Pancreas (tissue), 10 donors: ENCODE measurements around the gene FBXL2. TPM values are rescaled to one million over a fixed set of nuclear protein-coding genes. Genes with fewer than 3 reads are reported as not detected.
"Not testable (repeated sequence)": the region's sequence is repeated elsewhere in the genome, so short reads cannot be mapped to it uniquely, and the experiment has no call there.

Source experiments
- ATAC-seq, 4 donors: fragments of 200-7000 bp; cut with Tn5 transposase; one replicate each; pipeline versions ENCODE4 v1.8.0 to v1.9.1; 2020; ENCODE audit warnings: mild to moderate bottlenecking in 4 of 4, moderate library complexity in 4 of 4
- DNase-seq, 6 donors: peaks; one replicate each; pipeline ENCODE4 v3.0.0-alpha.2; 2020
- FAIRE-seq: peaks from 2 replicates; lab custom pipeline; 2012; peaks lifted over from hg19 to GRCh38; lab: Jason Lieb, UNC
- H3K27ac ChIP-seq, 4 donors: fragments of 200-600 bp; sonication (generic); 1 replicate in 3 of 4; 2 replicates in 1 of 4; pipeline versions ENCODE4 v1.5.0 to v1.8.0; 2020
- H3K27me3 ChIP-seq, 4 donors: fragments of 200-600 bp; one replicate each; pipeline ENCODE4 v1.8.0; 2021
- H3K36me3 ChIP-seq, 3 donors: fragments of 200-600 bp; sonication (generic) in 1 of 3; one replicate each; pipeline versions ENCODE4 v1.5.0 to v1.8.0; 2020 to 2021
- H3K4me1 ChIP-seq, 3 donors: fragments of 200-600 bp; one replicate each; pipeline ENCODE4 v1.8.0; 2021
- H3K4me3 ChIP-seq, 4 donors: fragments of 200-600 bp; sonication (generic) in 2 of 4; one replicate each; pipeline versions ENCODE4 v1.5.0 to v1.8.0; 2020 to 2021
- H3K9me3 ChIP-seq, 4 donors: fragments of 200-600 bp; one replicate each; pipeline ENCODE4 v1.8.0; 2021
- CTCF ChIP-seq, 4 donors: fragments of 200-600 bp; sonication (generic) in 3 of 4; IDR thresholded peaks; one replicate each; pipeline versions ENCODE4 v1.5.0 to v1.8.0; 2021; ENCODE audit warnings: antibody characterized with exemption in 4 of 4
- WGBS, 2 donors: extraction: QIAGEN DNeasy Blood & Tissue Kit; methylation state at CpG; one replicate each; pipeline ENCODE4 v1.1.7; 2013; 5-methylcytosine and 5-hydroxymethylcytosine counted together
- intact Hi-C, 3 donors: fragments of 100-400 bp; cut with DNase I; formaldehyde crosslinking; loops; one replicate each; pipeline versions ENCODE4 v1.11.1 to v1.14.2; 2022
- polyA plus RNA-seq, 2 donors: library from polyadenylated mRNA; stranded (reverse); fragments of 200-250 nt; gene quantifications; one replicate each; pipeline ENCODE4 v1.2.3, GENCODE V29; 2013
- total RNA-seq, 6 donors: library from RNA; stranded (reverse); fragmentation: NEBNext Ultra II Directional in 4 of 6; extraction: Animal tissue kit (Norgen Biotek cat#: 25700) in 4 of 6; gene quantifications; one replicate each; pipeline versions ENCODE4 v1.2.1 to v1.2.4, GENCODE V29; 2021 to 2023
- donor health status: healthy with polysubstance abuse.
- donor health status: DM: no; HTN: no; CAD: no; lungs with moderate emphysema.
- donor health status: DM: no; HTN: no; CAD: no.
- donor health status: control.
- donor health status: control.
- donor health status: Bipolar disorder and iron deficiency.
- donor health status: DM: yes; HTN: yes; CAD: no.
- donor health status: DM: no; HTN: no; CAD: no.
- donor health status: DM: no; HTN: no; CAD: no.
- donor health status: DM: yes; HTN: yes; CAD: no.

The FBXL2 gene
- total and polyA plus RNA-seq, 8 donors = 1.8 to 7.8 (median 2.9) TPM

GRCh38 chr3:33318710-33319380, 41.6 kb downstream of the FBXL2 start:
- DNase-seq (no peak), FAIRE-seq (peak; percentile 64), ATAC-seq (no peak)
- intact Hi-C loops = no loop called here
- H3K4me3 ChIP-seq = no peak overlapping the region
- 75 to 88% methylated on average over 5 of the region's 5 CpGs for WGBS, 2 donors
- no peak overlapping the region for H3K27ac ChIP-seq
- H3K27me3 ChIP-seq = no peaks in the 10 kb centered on the region
- TF ChIP-seq CTCF (IDR thresholded peaks at IDR 0.05) = no peak
- H3K36me3 ChIP-seq = no peaks in the 10 kb centered on the region
- H3K9me3 ChIP-seq = no peaks in the 10 kb centered on the region
- no peaks in the 10 kb centered on the region for H3K4me1 ChIP-seq

GRCh38 chr3:33322412-33322811, 45.2 kb downstream of the FBXL2 start:
- Histone ChIP-seq H3K27ac (no peak overlapping the region), H3K27me3 (no peaks in the 10 kb centered on the region), H3K4me3 (no peak overlapping the region), H3K9me3 (no peaks in the 10 kb centered on the region), H3K4me1 (no peaks in the 10 kb centered on the region), H3K36me3 (no peaks in the 10 kb centered on the region)
- ATAC-seq = no peak
- intact Hi-C loops = no loop called here
- no peak for DNase-seq
- 86 to 92% methylated on average over 1 of the region's 1 CpG for WGBS, 2 donors
- no peak for FAIRE-seq
- no peak for TF ChIP-seq CTCF (IDR thresholded peaks at IDR 0.05)

- WGBS, 2 donors = 86 to 96% methylated on average over 2 of the region's 2 CpGs
- intact Hi-C loops = no loop called here
- DNase-seq (no peak), ATAC-seq (no peak), FAIRE-seq (no peak)
- no peak for TF ChIP-seq CTCF (IDR thresholded peaks at IDR 0.05)
- H3K4me3 ChIP-seq = no peak overlapping the region
- H3K27ac ChIP-seq = no peak overlapping the region
- H3K9me3 ChIP-seq = no peaks in the 10 kb centered on the region
- H3K36me3 ChIP-seq = no peaks in the 10 kb centered on the region
- H3K27me3 ChIP-seq = no peaks in the 10 kb centered on the region
- H3K4me1 ChIP-seq = no peaks in the 10 kb centered on the region
These were observed 54.2 kb downstream of the FBXL2 start for GRCh38 chr3:33331414-33331813.

GRCh38 chr3:33334364-33334763, 57.1 kb downstream of the FBXL2 start:
- H3K9me3 ChIP-seq = no peaks in the 10 kb centered on the region
- FAIRE-seq = no peak
- no peak overlapping the region for H3K4me3 ChIP-seq
- TF ChIP-seq CTCF (IDR thresholded peaks at IDR 0.05) = no peak
- no peaks in the 10 kb centered on the region for H3K4me1 ChIP-seq
- no peak for ATAC-seq
- no peaks in the 10 kb centered on the region for H3K27me3 ChIP-seq
- intact Hi-C loops = no loop called here
- H3K27ac ChIP-seq = no peak overlapping the region
- no peaks in the 10 kb centered on the region for H3K36me3 ChIP-seq
- WGBS, 2 donors = 93 to 100% methylated on average over 2 of the region's 2 CpGs
- no peak for DNase-seq

GRCh38 chr3:33338936-33339465, 61.8 kb downstream of the FBXL2 start:
- intact Hi-C loops, H3K27ac ChIP-seq, H3K4me3 ChIP-seq, ATAC-seq, H3K36me3 ChIP-seq, H3K27me3 ChIP-seq, H3K4me1 ChIP-seq, FAIRE-seq, H3K9me3 ChIP-seq, DNase-seq: not testable (repeated sequence)
